ENCODE results near the gene LAMC1.

LAMC1 gene

DNA sequence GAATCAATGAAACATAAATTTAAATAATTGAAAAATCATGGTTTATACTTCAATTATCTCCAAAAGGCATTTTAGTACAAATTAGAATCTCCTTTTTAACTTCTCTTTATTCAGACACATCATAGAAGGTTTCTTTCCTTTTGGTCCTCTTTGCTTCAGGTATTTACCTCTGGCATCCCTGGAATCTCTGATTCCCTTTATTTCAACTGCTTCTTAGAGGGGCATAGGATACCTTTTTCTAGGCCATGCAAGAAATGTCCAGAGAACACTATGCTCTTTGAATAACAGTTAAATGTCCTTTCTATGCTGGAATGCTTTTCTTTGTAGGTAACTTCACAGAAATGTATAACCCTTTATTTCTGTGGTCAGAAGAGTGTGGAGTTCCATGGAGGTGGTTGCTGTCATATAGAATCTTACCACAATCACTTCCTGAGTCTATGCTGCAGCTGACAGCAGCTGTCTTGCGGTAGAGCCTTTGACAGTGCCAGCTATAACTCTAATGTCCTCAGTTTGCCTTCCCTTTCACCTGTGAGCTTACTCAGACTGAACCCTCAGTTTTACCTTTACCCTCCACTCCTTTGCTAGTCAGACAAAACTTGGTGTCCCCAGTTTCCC lies 171.4 kb downstream of the LAMC1 start:
- Histone ChIP-seq H3K4me3 (ENCODE audit: low read depth, low read length) (no peak overlapping the region), H3K9ac (ENCODE audit: low read length) (no peak overlapping the region), H3K27me3 (ENCODE audit: control insufficient read depth, insufficient read depth, low read length) (no peaks in the 10 kb centered on the region), H3K36me3 (ENCODE audit: control insufficient read depth, insufficient read depth, low read length) (no peaks in the 10 kb centered on the region), H3K27ac (ENCODE audit: low read depth, low read length) (no peak overlapping the region), H3K9me3 (ENCODE audit: control insufficient read depth, insufficient read depth, low read depth, low read length) (no peaks in the 10 kb centered on the region), H3K4me1 (ENCODE audit: control insufficient read depth, insufficient read depth, low read length) (peaks cover 22% of the 10 kb centered on the region)

DNA sequence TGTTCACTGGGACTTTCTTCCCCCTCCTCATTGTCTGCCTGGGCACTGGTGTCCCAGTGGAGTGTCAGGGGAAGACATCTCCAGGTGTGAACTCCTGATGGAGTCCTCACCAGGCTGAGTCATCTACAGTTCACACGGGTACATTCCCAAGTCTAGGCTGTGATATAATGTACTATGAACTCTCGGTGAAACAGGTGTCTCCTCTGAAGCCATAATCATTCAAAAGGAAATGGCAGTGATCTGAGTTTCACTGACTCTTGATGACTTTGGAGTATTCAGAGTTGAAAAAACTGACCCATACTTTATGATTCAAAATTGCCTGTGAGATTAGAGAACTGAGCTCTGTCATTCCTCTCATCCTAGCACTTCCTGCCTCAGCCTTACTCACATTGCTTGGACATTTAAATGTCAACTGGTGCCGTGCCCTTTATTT lies 171.9 kb downstream of the LAMC1 start:
- H3K27ac ChIP-seq (ENCODE audit: low read depth, low read length) = no peak overlapping the region
- peaks cover 22% of the 10 kb centered on the region for H3K4me1 ChIP-seq (ENCODE audit: control insufficient read depth, insufficient read depth, low read length)

More for the DNA sequence above, 171.9 kb downstream of the LAMC1 start:
- Histone ChIP-seq H3K27me3 (ENCODE audit: control insufficient read depth, insufficient read depth, low read length) (no peaks in the 10 kb centered on the region), H3K9ac (ENCODE audit: low read length) (no peak overlapping the region), H3K9me3 (ENCODE audit: control insufficient read depth, insufficient read depth, low read depth, low read length) (no peaks in the 10 kb centered on the region), H3K36me3 (ENCODE audit: control insufficient read depth, insufficient read depth, low read length) (no peaks in the 10 kb centered on the region), H3K4me3 (ENCODE audit: low read depth, low read length) (no peak overlapping the region)
